Stimulated activated CD4-positive, alpha-beta T cell treated with anti-CD3 and anti-CD28 coated beads, Interleukin-15, amount 100 ng/mL, for 1 hour (primary cell): ENCODE data around the gene FPGS.
A peak's percentile ranks its signal among the peaks of the same experiment; 100 is the strongest.

ENCODE experiments used
- DNase-seq, 2 donors: peaks; one replicate each; pipeline ENCODE4 v3.0.0-alpha.2; 2020; ENCODE audit warnings: low read depth in 1 of 2, low spot score in 1 of 2

FPGS gene

GRCh38 chr9:127856094-127856728, 53.5 kb downstream of the FPGS start:
- no peak for DNase-seq

GRCh38 chr9:127856729-127857116, 54.0 kb downstream of the FPGS start:
- no peak for DNase-seq

- DNase-seq, result no peak
Measured at GRCh38 chr9:127857278-127857677, 54.6 kb downstream of the FPGS start.

GRCh38 chr9:127858041-127858512, 55.4 kb downstream of the FPGS start:
- DNase-seq, result no peak

- no peak for DNase-seq
Measured at GRCh38 chr9:127860260-127860659, 57.6 kb downstream of the FPGS start.

GRCh38 chr9:127860779-127861178, 58.1 kb downstream of the FPGS start:
- no peak for DNase-seq

GRCh38 chr9:127862075-127863011, 59.7 kb downstream of the FPGS start:
- DNase-seq, result peak in 1 of 2 donors; percentile 19

- no peak for DNase-seq
Measured at GRCh38 chr9:127863191-127863621, 60.5 kb downstream of the FPGS start.
